Muscle layer of colon (tissue), 2 donors: ENCODE results near the gene RNF26.

Experiments
- H3K27ac ChIP-seq: one replicate; pipeline ENCODE4 v1.7.0; 2013; ENCODE audit warnings: low read depth, mild to moderate bottlenecking, low read length, moderate library complexity
- H3K27me3 ChIP-seq, 2 donors: one replicate each; pipeline ENCODE4 v1.7.0; 2013; ENCODE audit warnings: low read length in 2 of 2, mild to moderate bottlenecking in 2 of 2; ENCODE audit not compliant: insufficient read depth in 2 of 2, control insufficient read depth in 1 of 2
- H3K36me3 ChIP-seq: one replicate; pipeline ENCODE4 v1.7.0; 2013; ENCODE audit warnings: mild to moderate bottlenecking, low read length; ENCODE audit not compliant: insufficient read depth
- H3K4me1 ChIP-seq: one replicate; pipeline ENCODE4 v1.7.0; 2013; ENCODE audit warnings: mild to moderate bottlenecking, low read length; ENCODE audit not compliant: insufficient read depth
- H3K4me3 ChIP-seq, 2 donors: one replicate each; pipeline ENCODE4 v1.7.0; 2013; ENCODE audit warnings: low read length in 2 of 2, low read depth in 1 of 2, mild to moderate bottlenecking in 1 of 2, moderate library complexity in 1 of 2
- H3K9ac ChIP-seq: one replicate; pipeline ENCODE4 v1.7.0; 2013; ENCODE audit warnings: low read length
- H3K9me3 ChIP-seq: one replicate; pipeline ENCODE4 v1.7.0; 2013; ENCODE audit warnings: mild to moderate bottlenecking, low read length
- donor health status: abdominal sarcoma.
- donor health status: Adenocarcinoma of cecum.

RNF26 gene

DNA sequence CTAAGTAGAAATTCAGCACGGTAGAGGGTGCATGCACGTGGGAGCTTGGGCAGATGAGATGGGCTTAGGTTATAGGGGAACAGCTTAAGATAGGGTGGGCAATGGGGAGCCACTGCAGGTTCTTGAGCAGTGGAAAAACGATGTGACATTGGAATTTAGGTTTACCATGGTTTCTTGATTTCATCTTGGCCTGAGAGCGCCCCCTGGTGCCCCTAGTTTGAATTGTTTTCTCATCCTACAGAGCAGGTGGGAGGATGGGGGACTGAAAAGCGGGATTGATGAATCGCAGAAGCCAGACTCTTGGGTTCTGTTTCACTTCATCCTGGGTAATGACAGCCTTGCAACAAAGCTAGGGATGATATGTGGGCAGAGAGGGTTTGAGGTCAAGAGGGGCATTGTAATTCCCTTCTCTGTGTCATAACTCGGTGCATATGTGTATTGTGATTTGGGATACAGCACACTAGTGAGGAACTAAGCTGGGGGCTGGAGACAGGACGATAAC lies 10.7 kb upstream of the RNF26 start:
- H3K9me3 ChIP-seq: no peaks in the 10 kb centered on the region
- H3K9ac ChIP-seq: no peak overlapping the region
- peak overlapping the region; percentile 63 for H3K27ac ChIP-seq
- no peaks in the 10 kb centered on the region for H3K27me3 ChIP-seq
- peaks cover 36% of the 10 kb centered on the region for H3K4me1 ChIP-seq
- H3K4me3 ChIP-seq: no peak overlapping the region
- no peaks in the 10 kb centered on the region for H3K36me3 ChIP-seq

GRCh38 chr11:119324189-119324588 lies 10.1 kb upstream of the RNF26 start:
- peak overlapping the region; percentile 63 for H3K27ac ChIP-seq
- H3K4me1 ChIP-seq: peaks cover 30% of the 10 kb centered on the region
- no peak overlapping the region for H3K4me3 ChIP-seq
- no peaks in the 10 kb centered on the region for H3K27me3 ChIP-seq
- H3K36me3 ChIP-seq: no peaks in the 10 kb centered on the region
- H3K9me3 ChIP-seq: no peaks in the 10 kb centered on the region
- no peak overlapping the region for H3K9ac ChIP-seq

- Histone ChIP-seq H3K4me1 (no peaks in the 10 kb centered on the region), H3K36me3 (no peaks in the 10 kb centered on the region)
Measured at GRCh38 chr11:119329320-119329719, 5.0 kb upstream of the RNF26 start.

DNA sequence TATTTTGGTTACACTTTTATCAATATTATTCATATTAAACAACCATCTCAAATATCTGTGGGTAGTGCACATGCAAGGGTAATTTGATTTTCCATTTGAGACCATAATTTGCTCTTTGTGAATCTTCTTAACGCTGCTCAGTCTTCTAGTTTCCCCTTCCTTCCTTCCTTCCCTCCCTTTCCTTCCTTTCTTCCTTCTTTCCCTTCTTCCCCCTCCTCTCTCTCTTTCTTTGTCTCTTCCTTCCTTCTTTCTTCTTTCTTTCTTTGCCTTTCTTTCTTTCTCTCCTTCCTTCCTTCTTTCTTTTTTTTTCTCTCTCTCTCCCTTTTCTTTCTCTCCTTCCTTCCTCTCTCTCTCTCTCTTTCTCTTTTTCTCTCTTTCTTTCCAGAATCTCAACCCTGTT lies 4.1 kb upstream of the RNF26 start:
- Histone ChIP-seq H3K4me1 (peaks cover 6% of the 10 kb centered on the region), H3K36me3 (no peaks in the 10 kb centered on the region), H3K27me3 (no peaks in the 10 kb centered on the region), H3K9me3 (no peaks in the 10 kb centered on the region), H3K4me3 (no peak overlapping the region), H3K9ac (no peak overlapping the region), H3K27ac (no peak overlapping the region)

More at GRCh38 chr11:119329320-119329719, 5.0 kb upstream of the RNF26 start:
- no peak overlapping the region for H3K9ac ChIP-seq
- no peak overlapping the region for H3K27ac ChIP-seq
- H3K27me3 ChIP-seq: no peaks in the 10 kb centered on the region
- no peaks in the 10 kb centered on the region for H3K9me3 ChIP-seq
- no peak overlapping the region for H3K4me3 ChIP-seq

GRCh38 chr11:119332111-119332765 lies 2.1 kb upstream of the RNF26 start:
- H3K27me3 ChIP-seq: no peaks in the 10 kb centered on the region
- H3K9me3 ChIP-seq: no peaks in the 10 kb centered on the region
- H3K27ac ChIP-seq: no peak overlapping the region

DNA sequence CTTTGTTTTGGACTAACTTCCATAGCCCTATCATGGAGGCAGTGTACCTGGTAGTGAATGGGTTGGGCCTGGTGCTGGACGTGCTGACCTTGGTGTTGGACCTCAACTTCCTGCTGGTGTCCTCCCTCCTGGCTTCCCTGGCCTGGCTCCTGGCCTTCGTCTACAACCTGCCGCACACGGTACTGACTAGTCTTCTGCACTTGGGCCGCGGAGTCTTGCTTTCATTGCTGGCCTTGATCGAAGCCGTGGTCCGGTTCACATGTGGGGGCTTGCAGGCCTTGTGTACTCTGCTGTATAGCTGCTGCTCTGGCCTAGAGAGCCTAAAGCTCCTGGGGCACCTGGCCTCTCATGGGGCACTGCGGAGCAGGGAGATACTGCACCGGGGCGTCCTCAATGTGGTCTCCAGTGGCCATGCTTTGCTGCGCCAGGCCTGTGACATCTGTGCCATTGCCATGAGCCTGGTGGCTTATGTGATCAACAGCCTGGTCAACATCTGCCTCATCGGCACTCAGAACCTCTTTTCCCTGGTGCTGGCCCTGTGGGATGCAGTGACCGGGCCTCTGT lies 846 bp downstream of the RNF26 start:
- Histone ChIP-seq H3K36me3 (peaks cover 8% of the 10 kb centered on the region), H3K9me3 (no peaks in the 10 kb centered on the region), H3K4me3 (peak overlapping the region; percentile 30 to 86), H3K4me1 (peaks cover 34% of the 10 kb centered on the region), H3K27ac (peak overlapping the region; percentile 62), H3K9ac (peak overlapping the region; percentile 71), H3K27me3 (peaks cover 0 to 5% of the 10 kb centered on the region in 2 donors)

More at GRCh38 chr11:119332111-119332765, 2.1 kb upstream of the RNF26 start:
- Histone ChIP-seq H3K4me1 (peaks cover 12% of the 10 kb centered on the region), H3K36me3 (peaks cover 8% of the 10 kb centered on the region), H3K4me3 (no peak overlapping the region), H3K9ac (no peak overlapping the region)

DNA sequence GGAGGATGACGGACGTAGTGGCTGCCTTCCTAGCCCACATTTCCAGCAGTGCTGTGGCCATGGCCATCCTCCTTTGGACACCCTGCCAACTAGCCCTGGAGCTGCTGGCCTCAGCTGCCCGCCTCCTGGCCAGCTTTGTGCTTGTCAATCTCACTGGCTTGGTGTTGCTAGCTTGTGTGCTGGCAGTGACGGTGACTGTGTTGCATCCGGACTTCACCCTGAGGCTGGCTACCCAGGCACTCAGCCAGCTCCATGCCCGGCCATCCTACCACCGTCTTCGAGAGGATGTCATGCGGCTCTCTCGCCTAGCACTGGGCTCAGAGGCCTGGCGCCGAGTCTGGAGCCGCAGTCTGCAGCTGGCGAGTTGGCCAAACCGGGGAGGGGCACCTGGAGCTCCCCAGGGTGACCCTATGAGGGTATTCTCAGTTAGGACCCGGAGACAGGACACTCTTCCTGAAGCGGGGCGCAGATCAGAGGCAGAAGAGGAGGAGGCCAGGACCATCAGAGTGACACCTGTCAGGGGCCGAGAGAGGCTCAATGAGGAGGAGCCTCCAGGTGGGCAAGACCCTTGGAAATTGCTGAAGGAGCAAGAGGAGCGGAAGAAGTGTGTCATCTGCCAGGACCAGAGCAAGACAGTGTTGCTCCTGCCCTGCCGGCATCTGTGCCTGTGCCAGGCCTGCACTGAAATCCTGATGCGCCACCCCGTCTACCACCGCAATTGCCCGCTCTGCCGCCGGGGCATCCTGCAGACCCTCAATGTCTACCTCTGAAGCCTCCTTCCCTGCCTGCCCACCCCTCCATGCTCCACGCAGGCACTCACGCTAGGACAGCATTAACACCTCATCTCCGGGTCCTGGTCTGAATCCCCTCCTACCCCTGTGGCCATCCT lies 1.6 kb downstream of the RNF26 start:
- H3K4me1 ChIP-seq: peaks cover 37% of the 10 kb centered on the region
- peaks cover 0 to 5% of the 10 kb centered on the region in 2 donors for H3K27me3 ChIP-seq
- H3K27ac ChIP-seq: no peak overlapping the region
- H3K9ac ChIP-seq: no peak overlapping the region
- peaks cover 8% of the 10 kb centered on the region for H3K36me3 ChIP-seq
- no peak overlapping the region for H3K4me3 ChIP-seq
- no peaks in the 10 kb centered on the region for H3K9me3 ChIP-seq

DNA sequence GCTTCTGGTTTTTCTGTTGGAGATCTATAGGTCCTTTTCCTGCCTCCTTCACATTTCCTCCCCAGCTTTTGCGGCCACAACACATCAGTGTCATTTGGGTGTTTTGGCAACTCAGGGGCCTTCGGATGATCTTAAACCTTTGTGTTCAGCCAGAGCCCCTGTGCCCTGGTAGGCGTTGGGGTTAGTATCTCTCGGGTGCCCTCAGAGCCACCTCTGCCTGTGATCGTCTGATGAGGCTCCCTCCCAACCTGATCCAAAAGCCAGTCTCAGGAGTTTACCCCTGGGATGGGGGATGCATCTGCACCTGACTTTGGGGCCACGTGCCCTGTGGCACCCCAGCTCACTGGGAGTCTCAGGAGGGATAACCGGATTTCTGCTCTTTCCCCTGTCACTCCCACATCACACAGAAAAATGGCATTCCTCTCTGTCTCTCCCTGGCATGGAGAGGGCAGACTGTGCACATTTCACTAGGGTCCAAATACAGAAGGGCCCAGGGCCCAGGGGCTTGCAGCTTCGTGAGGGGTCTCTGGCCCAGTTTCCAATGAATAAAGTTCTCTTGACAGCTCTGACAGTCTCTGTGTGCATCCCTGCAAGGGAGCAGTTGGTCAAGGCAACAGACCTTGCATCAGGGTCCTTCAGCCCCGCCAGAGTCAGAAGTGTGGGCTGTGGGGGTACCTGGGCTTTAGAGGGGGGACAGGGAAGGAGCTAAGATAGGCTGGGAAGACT lies 2.6 kb downstream of the RNF26 start:
- no peak overlapping the region for H3K4me3 ChIP-seq
- peaks cover 41% of the 10 kb centered on the region for H3K4me1 ChIP-seq
- peaks cover 0 to 11% of the 10 kb centered on the region in 2 donors for H3K27me3 ChIP-seq
- no peak overlapping the region for H3K27ac ChIP-seq
- no peak overlapping the region for H3K9ac ChIP-seq
- H3K9me3 ChIP-seq: no peaks in the 10 kb centered on the region
- H3K36me3 ChIP-seq: peaks cover 8% of the 10 kb centered on the region

DNA sequence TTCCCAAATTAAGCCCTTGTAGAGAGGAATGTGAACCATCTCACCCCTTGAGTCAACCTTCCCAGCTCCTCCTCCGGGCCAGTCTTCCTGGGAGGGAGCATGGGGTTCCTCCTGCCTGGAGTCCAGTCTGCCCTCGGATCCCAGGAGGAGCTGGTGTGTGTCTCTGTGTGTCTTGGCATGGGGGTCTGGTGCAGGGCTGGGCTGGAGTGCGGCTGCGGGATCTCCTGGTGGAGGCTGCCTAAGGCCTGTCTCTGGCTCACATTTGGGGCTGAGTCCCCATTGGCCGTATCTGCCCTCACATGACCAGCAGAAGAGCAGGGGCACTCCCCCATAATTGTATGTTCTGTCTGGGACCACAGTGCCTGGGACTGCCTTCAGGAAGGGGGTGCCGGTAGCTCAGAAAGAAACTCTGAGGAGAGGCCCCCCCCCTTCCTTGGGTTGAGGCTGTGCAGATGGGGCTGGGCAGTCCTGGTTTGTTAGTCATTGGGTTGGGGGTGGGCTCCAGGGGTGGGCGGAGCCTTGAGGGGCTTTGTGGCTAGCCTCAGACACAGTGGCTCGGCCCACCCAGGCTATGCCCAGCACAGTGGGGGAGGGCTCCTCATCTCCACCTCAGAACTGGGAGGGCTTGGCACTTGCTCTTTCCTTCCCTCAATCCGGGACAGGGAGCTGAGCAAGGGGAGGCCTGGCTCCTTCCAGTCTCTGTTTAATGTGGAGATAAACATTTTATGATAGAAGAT lies 3.4 kb downstream of the RNF26 start:
- Histone ChIP-seq H3K9ac (no peak overlapping the region), H3K9me3 (no peaks in the 10 kb centered on the region), H3K36me3 (peaks cover 8% of the 10 kb centered on the region), H3K4me1 (peaks cover 41% of the 10 kb centered on the region), H3K4me3 (peak overlapping the region in 1 of 2 donors; percentile 6), H3K27ac (peak overlapping the region; percentile 16), H3K27me3 (peaks cover 0 to 11% of the 10 kb centered on the region in 2 donors)

- no peak overlapping the region for H3K9ac ChIP-seq
- peaks cover 41% of the 10 kb centered on the region for H3K4me1 ChIP-seq
Measured at GRCh38 chr11:119338318-119338890, 4.1 kb downstream of the RNF26 start.

More at GRCh38 chr11:119338318-119338890, 4.1 kb downstream of the RNF26 start:
- peaks cover 0 to 11% of the 10 kb centered on the region in 2 donors for H3K27me3 ChIP-seq
- H3K27ac ChIP-seq: peak overlapping the region; percentile 16
- H3K36me3 ChIP-seq: peaks cover 8% of the 10 kb centered on the region
- peak overlapping the region; percentile 6 to 38 for H3K4me3 ChIP-seq
- H3K9me3 ChIP-seq: no peaks in the 10 kb centered on the region
